H1 (cell line): ENCODE results near the gene ARMH3. TPM values are rescaled to one million over a fixed set of nuclear protein-coding genes. Genes with fewer than 3 reads are reported as not detected.

Experiments used
- CTCF ChIA-PET: fragments of 300-600 bp; sonication (Branson Sonifier 250); formaldehyde crosslinking; loops from one replicate; lab custom pipeline; 2021; ENCODE audit not compliant: partially characterized antibody; lab: Charles Lee
- POLR2A ChIA-PET: fragments of 300-600 bp; sonication (Branson Sonifier 250); formaldehyde crosslinking; loops from one replicate; lab custom pipeline; 2021; ENCODE audit warnings: inconsistent platforms; ENCODE audit not compliant: partially characterized antibody; lab: Charles Lee
- DNase-seq, 2 experiments: peaks; one replicate each; pipeline versions ENCODE4 v3.0.0 to v3.0.0-alpha.2; 2010 to 2022; ENCODE audit warnings: low spot score in 2 of 2, low read depth in 1 of 2, mixed read lengths in 1 of 2
- FAIRE-seq: peaks from 2 replicates; lab custom pipeline; 2011; peaks lifted over from hg19 to GRCh38; lab: Jason Lieb, UNC
- H2AFZ ChIP-seq: 2 replicates; pipeline ENCODE4 v1.8.1; 2012; ENCODE audit warnings: low read length, inconsistent platforms
- H2AK5ac ChIP-seq: 2 replicates; pipeline ENCODE4 v1.6.1; 2013; ENCODE audit warnings: low read depth, low read length
- H2BK120ac ChIP-seq: replicated peaks from 2 replicates; pipeline ENCODE3; 2013; ENCODE audit warnings: low read depth, low read length, inconsistent platforms
- H2BK12ac ChIP-seq: 2 replicates; pipeline ENCODE4 v1.6.1; 2013; ENCODE audit warnings: low read depth, low read length
- H2BK15ac ChIP-seq: 2 replicates; pipeline ENCODE4 v1.6.1; 2013; ENCODE audit warnings: low read length
- H2BK20ac ChIP-seq: 2 replicates; pipeline ENCODE4 v1.6.1; 2013; ENCODE audit warnings: low read length
- H2BK5ac ChIP-seq: 2 replicates; pipeline ENCODE4 v1.6.1; 2013; ENCODE audit warnings: low read depth, low read length
- H3K14ac ChIP-seq: 2 replicates; pipeline ENCODE4 v1.6.1; 2013; ENCODE audit warnings: inconsistent platforms; ENCODE audit not compliant: insufficient read length
- H3K18ac ChIP-seq: 2 replicates; pipeline ENCODE4 v1.6.1; 2013; ENCODE audit warnings: low read length; ENCODE audit errors: extremely low read depth
- H3K23ac ChIP-seq: 2 replicates; pipeline ENCODE4 v1.6.1; 2013; ENCODE audit warnings: inconsistent platforms; ENCODE audit not compliant: insufficient read length
- H3K23me2 ChIP-seq: 2 replicates; pipeline ENCODE4 v1.6.1; 2013; ENCODE audit warnings: low read depth, low read length
- H3K27ac ChIP-seq: 2 replicates; pipeline ENCODE4 v1.6.1; 2011; ENCODE audit warnings: low read depth, low read length, inconsistent platforms
- H3K27me3 ChIP-seq, 4 experiments: replicated peaks in 1 of 4; 1 replicate in 1 of 4; 2 replicates in 3 of 4; pipeline versions ENCODE4 v1.6.1 to v1.8.1; 2011 to 2013; ENCODE audit warnings: low read length in 3 of 4, mild to moderate bottlenecking in 3 of 4, inconsistent platforms in 2 of 4, mixed read lengths in 2 of 4, moderate library complexity in 1 of 4; ENCODE audit not compliant: control insufficient read depth in 3 of 4, insufficient read depth in 3 of 4; ENCODE audit errors: extremely low read depth in 1 of 4
- H3K36me3 ChIP-seq, 4 experiments: 2 replicates each; pipeline versions ENCODE4 v1.6.1 to v1.8.1; 2011 to 2013; ENCODE audit warnings: mild to moderate bottlenecking in 4 of 4, low read length in 3 of 4, moderate library complexity in 2 of 4, control low read depth in 1 of 4, inconsistent platforms in 1 of 4; ENCODE audit not compliant: insufficient read depth in 4 of 4, control insufficient read depth in 2 of 4
- H3K4ac ChIP-seq: replicated peaks from 2 replicates; pipeline ENCODE3; 2013; ENCODE audit warnings: low read length, low read depth, mixed read lengths, inconsistent platforms; ENCODE audit not compliant: insufficient read length
- H3K4me1 ChIP-seq, 4 experiments: replicated peaks in 1 of 4; 1 replicate in 1 of 4; 2 replicates in 3 of 4; pipeline versions ENCODE4 v1.6.1 to v1.8.1; 2011 to 2013; ENCODE audit warnings: low read length in 3 of 4, inconsistent platforms in 2 of 4, mixed read lengths in 1 of 4; ENCODE audit not compliant: insufficient read depth in 4 of 4, control insufficient read depth in 3 of 4
- H3K4me2 ChIP-seq, 2 experiments: 2 replicates each; pipeline versions ENCODE4 v1.6.1 to v1.8.1; 2011 to 2013; ENCODE audit warnings: low read depth in 2 of 2, low read length in 2 of 2, control low read depth in 1 of 2, inconsistent platforms in 1 of 2, mild to moderate bottlenecking in 1 of 2; ENCODE audit not compliant: insufficient read depth in 1 of 2
- H3K4me3 ChIP-seq, 4 experiments: fragments of 200-600, 300-600 bp in 1 of 4; sonication (generic), shearing (Covaris generic), sonication (Bioruptor Twin) in 1 of 4; 2 replicates each; pipeline versions ENCODE4 v1.5.1 to v1.8.1; 2011 to 2016; ENCODE audit warnings: low read length in 4 of 4, low read depth in 3 of 4, control low read depth in 2 of 4, inconsistent platforms in 2 of 4, mild to moderate bottlenecking in 2 of 4, mixed read lengths in 1 of 4, moderate library complexity in 1 of 4; ENCODE audit not compliant: insufficient read depth in 2 of 4; ENCODE audit errors: extremely low read depth in 1 of 4
- H3K56ac ChIP-seq: replicated peaks from 2 replicates; pipeline ENCODE3; 2013; ENCODE audit warnings: low read depth, mild to moderate bottlenecking, mixed read lengths, low read length, inconsistent platforms; ENCODE audit not compliant: insufficient read length
- H3K79me1 ChIP-seq: 2 replicates; pipeline ENCODE4 v1.6.1; 2013; ENCODE audit warnings: low read depth, low read length, control low read depth
- H3K79me2 ChIP-seq, 2 experiments: 2 replicates each; pipeline versions ENCODE4 v1.6.1 to v1.8.1; 2012 to 2013; ENCODE audit warnings: low read length in 2 of 2, mild to moderate bottlenecking in 2 of 2, inconsistent platforms in 1 of 2; ENCODE audit not compliant: insufficient read depth in 2 of 2, control insufficient read depth in 1 of 2
- H3K9ac ChIP-seq, 4 experiments: replicated peaks in 1 of 4; 1 replicate in 1 of 4; 2 replicates in 3 of 4; pipeline versions ENCODE4 v1.6.1 to v1.8.1; 2011 to 2013; ENCODE audit warnings: low read depth in 3 of 4, low read length in 3 of 4, control low read depth in 2 of 4, mild to moderate bottlenecking in 2 of 4, moderate library complexity in 2 of 4, inconsistent platforms in 1 of 4; ENCODE audit errors: extremely low read depth in 1 of 4
- H3K9me3 ChIP-seq, 2 experiments: 2 replicates each; pipeline versions ENCODE4 v1.6.1 to v1.8.1; 2012 to 2013; ENCODE audit warnings: mild to moderate bottlenecking in 2 of 2, moderate library complexity in 2 of 2, control low read depth in 1 of 2, inconsistent platforms in 1 of 2, low read depth in 1 of 2, low read length in 1 of 2, mixed read lengths in 1 of 2; ENCODE audit not compliant: insufficient read depth in 2 of 2
- H4K20me1 ChIP-seq, 2 experiments: replicated peaks in 1 of 2; 2 replicates each; pipeline versions ENCODE3 to v1.8.1; 2011 to 2013; ENCODE audit warnings: inconsistent platforms in 2 of 2, low read length in 2 of 2, mild to moderate bottlenecking in 1 of 2; ENCODE audit not compliant: insufficient read depth in 2 of 2, control insufficient read depth in 1 of 2
- H4K5ac ChIP-seq: 2 replicates; pipeline ENCODE4 v1.6.1; 2013; ENCODE audit warnings: low read length, low read depth, mixed read lengths, inconsistent platforms; ENCODE audit not compliant: insufficient read length
- H4K8ac ChIP-seq: 2 replicates; pipeline ENCODE4 v1.8.0; 2013; ENCODE audit warnings: mild to moderate bottlenecking, moderate library complexity, low read length, inconsistent platforms; ENCODE audit not compliant: insufficient read depth; ENCODE audit errors: extremely low read depth
- H4K91ac ChIP-seq: replicated peaks from 2 replicates; pipeline ENCODE3; 2013; ENCODE audit warnings: low read length, mixed read lengths, inconsistent platforms; ENCODE audit not compliant: insufficient read length
- CREB1 ChIP-seq: IDR thresholded peaks from 2 replicates; pipeline ENCODE4 v1.6.1; 2012; ENCODE audit warnings: inconsistent platforms
- CTBP2 ChIP-seq: IDR thresholded peaks from 2 replicates; pipeline ENCODE4 v1.7.0; 2011; ENCODE audit warnings: borderline replicate concordance, mild to moderate bottlenecking, moderate library complexity, mixed read lengths, low read length; ENCODE audit not compliant: insufficient read depth, insufficient read length
- GABPA ChIP-seq: IDR thresholded peaks from 2 replicates; pipeline ENCODE4 v1.6.1; 2011; ENCODE audit warnings: mild to moderate bottlenecking, low read length, moderate library complexity, borderline replicate concordance; ENCODE audit not compliant: insufficient read depth
- JUND ChIP-seq: IDR thresholded peaks from 2 replicates; pipeline ENCODE4 v1.6.1; 2011; ENCODE audit warnings: mild to moderate bottlenecking, improper control_type of control experiment, low read length
- RBBP5 ChIP-seq: IDR thresholded peaks from 2 replicates; pipeline ENCODE4 v1.7.1; 2012; ENCODE audit warnings: low read depth, mild to moderate bottlenecking, inconsistent platforms, low read length, moderate library complexity, borderline replicate concordance
- SRF ChIP-seq: IDR thresholded peaks from 2 replicates; pipeline ENCODE4 v1.6.1; 2011; ENCODE audit warnings: mild to moderate bottlenecking, low read depth, low read length, moderate library complexity
- TBP ChIP-seq: IDR thresholded peaks from 2 replicates; pipeline ENCODE4 v1.6.1; 2011; ENCODE audit warnings: low read depth, low read length, improper control_type of control experiment
- TEAD4 ChIP-seq: IDR thresholded peaks from 2 replicates; pipeline ENCODE4 v1.6.1; 2012; ENCODE audit warnings: low read depth, low read length, inconsistent platforms, mixed read lengths
- ZNF274 ChIP-seq: IDR thresholded peaks from 2 replicates; pipeline ENCODE4 v1.7.0; 2012; ENCODE audit warnings: low read length, borderline replicate concordance; ENCODE audit errors: extremely low read depth
- WGBS, 2 experiments: shearing (Covaris generic) in 1 of 2; methylation state at CpG; one replicate each; pipeline versions ENCODE4 v1.1.6 to v1.1.7; 2013 to 2015; ENCODE audit warnings: low lambda C conversion rate in 2 of 2, mixed read lengths in 2 of 2, inconsistent platforms in 1 of 2, low coverage in 1 of 2, missing lambda C conversion rate in 1 of 2; ENCODE audit not compliant: insufficient replicate concordance in 2 of 2, insufficient coverage in 1 of 2, insufficient read length in 1 of 2; ENCODE audit errors: extremely low coverage in 1 of 2, missing lambda C conversion rate in 1 of 2; 5-methylcytosine and 5-hydroxymethylcytosine counted together
- polyA plus RNA-seq, 7 experiments: library from polyadenylated mRNA; depleted of rRNA in 3 of 7; stranded (reverse) in 5 of 7; unstranded in 2 of 7; fragments of >200 nt in 5 of 7; fragments of 200-250 nt in 2 of 7; gene quantifications; 1 replicate in 5 of 7; 2 replicates in 1 of 7; 4 replicates in 1 of 7; pipeline versions ENCODE4 v1.2.1 to v1.2.3, GENCODE V29; 2011 to 2013; ENCODE audit warnings: missing spikeins in 2 of 7, mixed read lengths in 2 of 7
- total RNA-seq: library from RNA; stranded (reverse); fragmentation: NEBNext Ultra II Directional; extraction: Animal tissue kit (Norgen Biotek cat#: 25700); gene quantifications from 2 replicates; pipeline ENCODE4 v1.2.1, GENCODE V29; 2021

Gene ARMH3
- total and polyA plus RNA-seq, 2 of the 8 experiments (the other 6 are each of a cell fraction or from before 2014, with no cell fraction given) = 11.6 to 18.3 TPM

DNA sequence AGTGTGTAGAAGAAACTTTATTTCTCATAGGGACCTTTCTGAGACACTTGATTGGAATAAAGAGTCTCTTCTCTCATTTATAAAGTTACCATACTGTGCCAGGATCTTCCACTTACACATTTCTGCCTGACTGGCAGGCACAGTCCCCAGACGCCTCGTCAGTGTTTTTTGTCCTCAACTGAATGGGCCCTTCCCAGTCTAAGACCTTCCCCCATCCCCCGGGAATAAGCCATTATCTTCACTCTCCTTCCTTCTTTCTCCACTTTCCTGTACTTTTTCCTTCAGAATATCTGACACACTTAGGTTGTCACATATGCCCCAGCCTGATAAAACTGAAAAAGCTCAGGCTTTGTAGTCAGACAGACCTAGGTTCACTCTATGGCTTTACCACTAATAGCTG lies 177.1 kb downstream of the ARMH3 start:
- DNase-seq = no peak
- no peaks in the 10 kb centered on the region for H4K20me1 ChIP-seq
- no peak overlapping the region for H3K4me3 ChIP-seq
- H3K27me3 ChIP-seq = no peaks in the 10 kb centered on the region
- H3K56ac ChIP-seq = no peak overlapping the region
- no peak overlapping the region for H2BK12ac ChIP-seq
- H3K23ac ChIP-seq = no peak overlapping the region
- no peaks in the 10 kb centered on the region for H3K79me1 ChIP-seq
- no peak overlapping the region for H3K27ac ChIP-seq
- no peak overlapping the region for H4K8ac ChIP-seq
- no peak overlapping the region for H4K5ac ChIP-seq
- FAIRE-seq = no peak
- no peak overlapping the region for H3K9ac ChIP-seq
- H3K9me3 ChIP-seq = no peaks in the 10 kb centered on the region
- no peak overlapping the region for H3K14ac ChIP-seq
- no peaks in the 10 kb centered on the region for H3K79me2 ChIP-seq
- TF ChIP-seq TEAD4 (no peak), GABPA (no peak), TBP (no peak), CTBP2 (no peak), CREB1 (no peak), RBBP5 (no peak), SRF (no peak), JUND (no peak), ZNF274 (no peak)
- no peak overlapping the region for H4K91ac ChIP-seq
- WGBS, 2 experiments = 88% methylated on average over 3 of the region's 3 CpGs; no CpG with 5 or more reads in 1 of the 2 experiments
- no peak overlapping the region for H2BK120ac ChIP-seq
- ChIA-PET CTCF (interaction anchor here (0.7 to 16.8 kb wide), 5 partner anchors 10 to 194 kb away, joined by 4 to 210 read pairs (median 7); no protein-coding TSS in a partner anchor), POLR2A (no interaction called here)
- no peak overlapping the region for H2AFZ ChIP-seq
- H3K23me2 ChIP-seq = no peaks in the 10 kb centered on the region
- no peak overlapping the region for H3K18ac ChIP-seq
- H3K36me3 ChIP-seq = no peaks in the 10 kb centered on the region
- H2BK20ac ChIP-seq = no peak overlapping the region
- no peak overlapping the region for H3K4ac ChIP-seq
- no peak overlapping the region for H2AK5ac ChIP-seq
- no peak overlapping the region for H2BK15ac ChIP-seq
- no peak overlapping the region for H3K4me2 ChIP-seq
- H3K4me1 ChIP-seq = peaks cover 0 to 6% (median 3%) of the 10 kb centered on the region in 4 experiments; a peak in 4 of 7 replicates
- no peak overlapping the region for H2BK5ac ChIP-seq
